GM18508 (cell line): ENCODE data around the gene UGT1A1.

Experiments
- ATAC-seq: cut with Tn5 transposase; IDR thresholded peaks from one replicate; pipeline ENCODE4 v1.9.1; 2021; ENCODE audit warnings: moderate number of reproducible peaks; ENCODE audit not compliant: insufficient read depth, unreplicated experiment

UGT1A1 gene

GRCh38 chr2:233756429-233757081, 3.5 kb upstream of the UGT1A1 start:
- ATAC-seq, result no peak

GRCh38 chr2:233758141-233758540, 1.9 kb upstream of the UGT1A1 start:
- no peak for ATAC-seq

- no peak for ATAC-seq
These were observed 1.2 kb upstream of the UGT1A1 start for GRCh38 chr2:233758849-233759248.

GRCh38 chr2:233761040-233761769, 1.1 kb downstream of the UGT1A1 start:
- ATAC-seq, result no peak

GRCh38 chr2:233764264-233764663, 4.2 kb downstream of the UGT1A1 start:
- no peak for ATAC-seq

GRCh38 chr2:233764761-233765160, 4.7 kb downstream of the UGT1A1 start:
- no peak for ATAC-seq

- ATAC-seq, result no peak
These were observed 6.3 kb downstream of the UGT1A1 start for GRCh38 chr2:233766416-233766815.

GRCh38 chr2:233768076-233768475, 8.0 kb downstream of the UGT1A1 start:
- no peak for ATAC-seq

GRCh38 chr2:233769260-233769659, 9.2 kb downstream of the UGT1A1 start:
- no peak for ATAC-seq

GRCh38 chr2:233772153-233772552, 12.1 kb downstream of the UGT1A1 start:
- no peak for ATAC-seq

- no peak for ATAC-seq
These were observed 12.5 kb downstream of the UGT1A1 start for GRCh38 chr2:233772583-233772982.

GRCh38 chr2:233773854-233774253, 13.8 kb downstream of the UGT1A1 start:
- ATAC-seq, result no peak

GRCh38 chr2:233775414-233775813, 15.3 kb downstream of the UGT1A1 start:
- no peak for ATAC-seq

- no peak for ATAC-seq
These were observed 18.0 kb downstream of the UGT1A1 start, which contains the start of gene MROH2A for GRCh38 chr2:233778030-233778429. TSS of gene MROH2A (plus strand) at chr2:233778330. CDS start at chr2:233779359, 1,029 bp downstream.

- ATAC-seq, result no peak
These were observed 19.7 kb downstream of the UGT1A1 start for GRCh38 chr2:233779722-233780121.

GRCh38 chr2:233780771-233781170, 20.7 kb downstream of the UGT1A1 start:
- ATAC-seq, result no peak

GRCh38 chr2:233789554-233789953, 29.5 kb downstream of the UGT1A1 start:
- ATAC-seq, result no peak

- no peak for ATAC-seq
These were observed 31.2 kb downstream of the UGT1A1 start for GRCh38 chr2:233791151-233791882.

GRCh38 chr2:233791883-233792329, 31.8 kb downstream of the UGT1A1 start:
- ATAC-seq, result no peak

GRCh38 chr2:233792720-233793119, 32.6 kb downstream of the UGT1A1 start:
- no peak for ATAC-seq

GRCh38 chr2:233793465-233794127, 33.5 kb downstream of the UGT1A1 start:
- ATAC-seq, result no peak
